ENCODE data around the gene SLC12A2. TPM values are rescaled to one million over a fixed set of nuclear protein-coding genes. Genes with fewer than 3 reads are reported as not detected.

The SLC12A2 gene
- 8.6 TPM for polyA plus RNA-seq (2012; ENCODE audit: missing spikeins)

DNA sequence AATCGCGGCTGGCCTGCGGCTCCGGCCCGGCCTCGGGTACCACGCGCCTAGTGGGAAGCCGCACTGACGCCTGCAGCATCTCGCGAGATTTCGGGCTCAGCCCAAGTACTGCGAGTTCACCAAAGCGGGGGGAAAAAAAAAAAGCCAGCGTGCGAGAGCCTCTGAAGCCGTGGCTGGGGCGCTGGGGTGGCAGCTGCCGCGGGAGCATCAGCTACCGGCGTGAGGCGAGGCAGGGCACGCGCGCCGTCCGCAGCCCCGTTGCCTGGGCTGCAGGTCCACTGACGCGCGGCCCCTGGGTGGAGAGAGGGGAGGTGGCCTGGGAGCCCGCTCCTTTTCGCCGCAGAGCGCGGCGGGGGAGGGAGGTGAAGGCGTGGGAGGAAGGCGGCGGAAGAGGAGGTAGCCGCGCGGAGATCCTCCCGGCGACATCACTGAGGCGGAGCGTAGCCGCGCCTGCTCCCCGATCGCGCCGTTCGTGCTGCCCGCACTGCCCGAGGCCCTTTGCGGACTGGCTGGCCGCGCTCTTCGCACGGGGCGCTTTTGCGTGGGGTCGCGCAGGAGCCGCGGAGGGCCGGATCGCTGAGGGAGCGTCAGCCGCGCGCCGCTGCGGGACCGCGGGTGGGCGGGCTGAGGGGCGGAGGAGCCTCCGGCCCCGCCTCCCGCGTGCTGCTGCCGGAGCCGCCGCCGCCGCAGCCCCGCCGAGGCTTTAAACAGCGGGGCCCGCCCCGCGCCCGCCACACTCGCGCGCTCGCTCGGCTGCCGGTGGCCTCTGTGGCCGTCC, at the start of gene SLC12A2:
SLC12A2 (plus strand) TSS at position 734 of the 778 bp plus-strand sequence. CDS start 189 bp downstream, outside the sequence.
- TF ChIP-seq POLR2AphosphoS5 (IDR thresholded peaks at IDR 0.05; ENCODE audit: low read depth, low read length) = peak; percentile 80
- peak; percentile 86 for TF ChIP-seq POLR2A (IDR thresholded peaks at IDR 0.05; ENCODE audit: low read depth, low read length)
- TF ChIP-seq TAF1 (IDR thresholded peaks at IDR 0.05; ENCODE audit: borderline replicate concordance, low read depth, low read length) = no peak; the same call in 1 of the 2 replicates
- FAIRE-seq (peak; percentile 99), DNase-seq (ENCODE audit: insufficient read length) (peak; percentile 58)

- DNase-seq (ENCODE audit: insufficient read length) (no peak), FAIRE-seq (peak; percentile 40)
- TF ChIP-seq POLR2AphosphoS5 (IDR thresholded peaks at IDR 0.05; ENCODE audit: low read depth, low read length) (no peak), POLR2A (IDR thresholded peaks at IDR 0.05; ENCODE audit: low read depth, low read length) (no peak), TAF1 (IDR thresholded peaks at IDR 0.05; ENCODE audit: borderline replicate concordance, low read depth, low read length) (no peak)
These were observed 47.9 kb upstream of the SLC12A2 start for GRCh38 chr5:128035689-128036088.

DNA sequence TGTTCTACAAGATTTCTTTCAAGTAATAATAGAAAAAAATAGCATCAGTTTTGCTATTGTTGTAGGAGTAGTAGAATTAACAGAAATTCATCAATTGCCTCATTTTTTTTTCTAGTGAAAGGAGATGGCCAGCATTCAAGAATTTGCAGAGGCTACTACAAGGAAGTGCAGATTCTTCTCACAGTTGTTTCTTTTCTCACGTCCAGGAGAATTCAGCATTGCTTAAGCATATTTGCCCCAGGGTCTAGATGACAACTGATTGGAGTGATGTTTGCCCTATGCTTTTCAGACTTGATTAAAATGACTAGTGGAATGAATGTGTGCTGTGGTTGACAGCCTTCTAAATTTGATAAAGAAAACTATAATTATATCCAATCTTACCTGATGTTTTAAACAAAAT, 46.6 kb upstream of the SLC12A2 start:
- TF ChIP-seq TAF1 (IDR thresholded peaks at IDR 0.05; ENCODE audit: borderline replicate concordance, low read depth, low read length) (no peak), POLR2A (IDR thresholded peaks at IDR 0.05; ENCODE audit: low read depth, low read length) (no peak), POLR2AphosphoS5 (IDR thresholded peaks at IDR 0.05; ENCODE audit: low read depth, low read length) (no peak)
- FAIRE-seq = no peak
- no peak for DNase-seq (ENCODE audit: insufficient read length)

DNA sequence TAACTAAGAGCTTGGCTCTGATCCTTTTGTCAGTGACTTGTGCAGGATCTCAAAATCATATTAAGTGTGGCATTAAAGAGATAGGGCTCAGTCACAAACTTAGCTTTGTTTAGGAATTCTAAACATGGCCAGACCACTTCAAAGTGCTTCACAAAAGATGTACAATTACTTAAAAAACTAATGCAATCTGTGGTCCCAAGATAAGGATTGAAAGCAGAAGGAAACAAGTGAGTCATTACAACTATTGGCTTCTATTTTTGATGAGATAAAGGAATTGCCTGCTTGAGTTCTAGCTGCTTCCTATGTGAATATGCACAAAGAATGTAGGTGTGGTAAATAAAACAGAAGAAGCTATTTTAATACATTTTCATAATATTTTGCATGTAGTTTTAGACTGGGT, 44.9 kb upstream of the SLC12A2 start:
- no peak for TF ChIP-seq POLR2A (IDR thresholded peaks at IDR 0.05; ENCODE audit: low read depth, low read length)
- TF ChIP-seq POLR2AphosphoS5 (IDR thresholded peaks at IDR 0.05; ENCODE audit: low read depth, low read length) = no peak
- TF ChIP-seq TAF1 (IDR thresholded peaks at IDR 0.05; ENCODE audit: borderline replicate concordance, low read depth, low read length) = no peak
- no peak for DNase-seq (ENCODE audit: insufficient read length)
- FAIRE-seq = no peak

GRCh38 chr5:128040927-128041326, 42.6 kb upstream of the SLC12A2 start:
- FAIRE-seq (no peak), DNase-seq (ENCODE audit: insufficient read length) (no peak)
- no peak for TF ChIP-seq POLR2AphosphoS5 (IDR thresholded peaks at IDR 0.05; ENCODE audit: low read depth, low read length)
- no peak for TF ChIP-seq TAF1 (IDR thresholded peaks at IDR 0.05; ENCODE audit: borderline replicate concordance, low read depth, low read length)
- no peak for TF ChIP-seq POLR2A (IDR thresholded peaks at IDR 0.05; ENCODE audit: low read depth, low read length)

- TF ChIP-seq POLR2AphosphoS5 (IDR thresholded peaks at IDR 0.05; ENCODE audit: low read depth, low read length) (no peak), POLR2A (IDR thresholded peaks at IDR 0.05; ENCODE audit: low read depth, low read length) (no peak), TAF1 (IDR thresholded peaks at IDR 0.05; ENCODE audit: borderline replicate concordance, low read depth, low read length) (no peak)
- DNase-seq (ENCODE audit: insufficient read length) (no peak), FAIRE-seq (no peak)
These were observed 30.8 kb upstream of the SLC12A2 start for GRCh38 chr5:128052780-128053179.

DNA sequence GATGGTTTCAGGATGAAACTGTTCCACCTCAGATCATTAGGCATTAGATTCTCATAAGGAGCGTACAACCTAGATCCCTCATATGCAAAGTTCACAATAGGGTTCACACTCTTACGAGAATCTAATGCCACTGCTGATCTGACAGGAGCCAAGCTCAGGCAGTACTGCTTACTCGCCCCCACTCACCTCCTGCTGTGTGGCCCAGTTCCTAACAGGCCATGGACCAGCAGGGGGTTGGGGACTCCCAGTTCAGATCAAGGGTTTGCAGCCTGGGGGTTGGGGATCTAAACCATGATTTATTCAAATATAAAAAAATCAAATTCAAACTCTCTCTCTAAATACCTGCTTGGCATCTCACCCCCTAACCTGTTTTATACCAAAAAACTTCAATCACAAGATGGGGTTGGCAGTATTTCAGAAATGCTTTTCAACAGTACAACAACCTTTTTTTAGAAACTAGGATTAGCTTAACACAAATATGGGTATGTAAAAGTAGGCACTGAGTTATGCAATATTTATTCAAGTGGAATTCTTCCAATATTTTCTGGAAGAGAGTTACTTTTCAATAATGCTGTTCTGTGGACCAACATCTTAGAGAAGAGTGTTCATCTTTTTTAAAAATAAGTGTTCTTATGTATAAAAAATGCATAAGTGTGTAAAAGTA, 30.1 kb upstream of the SLC12A2 start:
- FAIRE-seq = no peak
- TF ChIP-seq TAF1 (IDR thresholded peaks at IDR 0.05; ENCODE audit: borderline replicate concordance, low read depth, low read length) = no peak
- no peak for TF ChIP-seq POLR2A (IDR thresholded peaks at IDR 0.05; ENCODE audit: low read depth, low read length)
- TF ChIP-seq POLR2AphosphoS5 (IDR thresholded peaks at IDR 0.05; ENCODE audit: low read depth, low read length) = no peak
- no peak for DNase-seq (ENCODE audit: insufficient read length)

DNA sequence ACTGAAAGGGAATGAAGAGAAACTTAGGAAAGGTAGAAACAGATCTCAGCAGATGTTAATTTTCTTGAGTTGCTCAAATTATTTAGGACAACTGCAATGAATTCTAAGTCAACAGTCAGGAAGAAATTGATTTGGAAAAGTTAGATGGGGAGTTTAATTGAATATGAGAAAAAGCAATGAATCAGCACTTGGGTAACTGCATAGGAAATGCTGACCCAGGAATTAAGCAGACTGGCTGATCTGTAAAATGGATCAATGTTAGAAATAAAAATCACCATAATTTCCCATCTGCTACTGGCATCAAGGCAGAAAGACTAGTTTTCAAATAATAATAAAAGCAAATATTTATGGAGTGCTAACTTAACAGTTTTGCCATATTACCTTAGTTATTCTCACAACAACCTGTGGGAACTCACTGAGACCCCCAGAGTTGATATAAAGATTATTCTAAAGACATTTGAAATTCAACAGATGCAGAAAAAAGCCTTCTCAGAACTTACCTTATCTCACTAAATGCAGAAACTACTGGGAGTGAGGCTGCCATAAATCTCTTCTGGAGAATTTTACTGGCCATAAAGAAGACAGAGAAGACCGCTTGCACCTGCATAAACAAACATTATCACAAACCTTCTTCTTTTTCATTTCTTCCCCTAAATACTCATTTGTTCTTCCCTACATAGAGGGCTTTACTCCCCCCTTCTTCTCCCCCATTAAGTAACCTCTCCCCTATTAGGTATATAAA, 22.8 kb upstream of the SLC12A2 start:
- no peak for FAIRE-seq
- TF ChIP-seq POLR2A (IDR thresholded peaks at IDR 0.05; ENCODE audit: low read depth, low read length) = no peak
- DNase-seq (ENCODE audit: insufficient read length) = no peak

DNA sequence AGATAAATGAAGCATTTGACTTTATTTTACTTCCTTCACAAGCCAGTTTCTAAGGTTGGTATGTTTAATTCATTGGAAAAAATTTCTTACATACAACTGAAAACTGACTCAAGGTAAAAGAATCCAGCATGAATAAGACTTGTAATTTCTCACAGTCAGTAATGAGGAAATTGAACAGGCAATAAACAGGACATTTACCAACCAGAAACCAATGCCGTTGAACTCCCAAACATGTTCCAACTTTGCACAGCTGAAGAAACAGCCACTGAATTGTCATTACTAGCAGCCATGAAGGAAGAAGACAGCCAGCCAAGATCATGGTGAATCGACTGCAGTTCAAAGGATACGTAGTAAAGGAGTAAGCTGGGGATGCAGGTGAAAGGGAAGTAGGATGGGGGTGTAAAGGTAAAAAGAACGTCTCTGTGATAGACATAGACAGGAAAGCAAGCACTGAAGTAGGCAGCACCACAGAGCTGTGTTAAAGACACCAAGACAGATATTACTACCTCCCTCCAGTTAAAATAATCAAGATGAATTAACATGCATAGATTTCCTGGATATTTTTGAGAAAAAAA, 21.3 kb upstream of the SLC12A2 start:
- peak; percentile 44 for FAIRE-seq
- TF ChIP-seq POLR2A (IDR thresholded peaks at IDR 0.05; ENCODE audit: low read depth, low read length) = no peak
- DNase-seq (ENCODE audit: insufficient read length) = no peak

GRCh38 chr5:128074171-128074570, 9.4 kb upstream of the SLC12A2 start:
- no peak for FAIRE-seq
- no peak for DNase-seq (ENCODE audit: insufficient read length)
- TF ChIP-seq POLR2A (IDR thresholded peaks at IDR 0.05; ENCODE audit: low read depth, low read length) (no peak), TAF1 (IDR thresholded peaks at IDR 0.05; ENCODE audit: borderline replicate concordance, low read depth, low read length) (no peak), POLR2AphosphoS5 (IDR thresholded peaks at IDR 0.05; ENCODE audit: low read depth, low read length) (no peak)

- FAIRE-seq = no peak
- DNase-seq (ENCODE audit: insufficient read length) = no peak
- TF ChIP-seq POLR2A (IDR thresholded peaks at IDR 0.05; ENCODE audit: low read depth, low read length) = no peak
- TF ChIP-seq TAF1 (IDR thresholded peaks at IDR 0.05; ENCODE audit: borderline replicate concordance, low read depth, low read length) = no peak
- TF ChIP-seq POLR2AphosphoS5 (IDR thresholded peaks at IDR 0.05; ENCODE audit: low read depth, low read length) = no peak
These were observed 8.6 kb upstream of the SLC12A2 start for GRCh38 chr5:128074953-128075352.
